T-helper 2 cell treated with Interferon-gamma antibody and Interleukin-4, amounts not matched to agents 100 ng/mL and 5 ng/mL, for 36 hours (primary cell): Measurements from ENCODE around the gene NOXA1. TPM values are rescaled to one million over a fixed set of nuclear protein-coding genes. Genes with fewer than 3 reads are reported as not detected.
"Not testable (repeated sequence)": the region's sequence is repeated elsewhere in the genome, so short reads cannot be mapped to it uniquely, and the experiment has no call there.

Source experiments
- intact Hi-C: fragments of 100-400 bp; cut with micrococcal nuclease; formaldehyde crosslinking; loops from one replicate; pipeline ENCODE4 v1.15.1; 2023
- total RNA-seq: library from RNA; stranded (reverse); gene quantifications from 2 replicates; pipeline ENCODE4 v1.2.3, GENCODE V29; 2022

NOXA1 gene
- total RNA-seq, 1 donor from 2014 or later, result 0.98 TPM

DNA sequence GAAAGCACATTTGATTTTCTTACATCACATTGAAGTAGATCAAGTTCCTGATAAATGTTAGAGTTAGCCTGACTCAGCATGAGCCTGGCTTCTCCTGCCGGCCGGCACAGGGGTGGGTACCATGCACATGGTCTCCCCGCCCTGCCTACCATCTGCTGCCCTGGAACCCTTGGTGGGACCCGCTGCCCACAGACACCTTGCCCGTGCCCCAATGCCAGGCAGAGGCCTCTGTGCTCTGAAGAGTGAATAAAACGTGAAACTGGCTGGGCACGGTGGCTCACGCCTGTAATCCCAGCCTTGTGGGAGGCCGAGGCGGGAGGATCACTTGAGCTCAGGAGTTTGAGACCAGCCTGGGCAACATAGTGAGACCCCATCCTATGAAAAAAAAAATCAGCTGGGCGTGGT is 17.5 kb upstream of the NOXA1 start:
- intact Hi-C loops, result loop anchor here (2.0 kb wide), 1 partner anchor 111 kb away; no protein-coding TSS in a partner anchor

DNA sequence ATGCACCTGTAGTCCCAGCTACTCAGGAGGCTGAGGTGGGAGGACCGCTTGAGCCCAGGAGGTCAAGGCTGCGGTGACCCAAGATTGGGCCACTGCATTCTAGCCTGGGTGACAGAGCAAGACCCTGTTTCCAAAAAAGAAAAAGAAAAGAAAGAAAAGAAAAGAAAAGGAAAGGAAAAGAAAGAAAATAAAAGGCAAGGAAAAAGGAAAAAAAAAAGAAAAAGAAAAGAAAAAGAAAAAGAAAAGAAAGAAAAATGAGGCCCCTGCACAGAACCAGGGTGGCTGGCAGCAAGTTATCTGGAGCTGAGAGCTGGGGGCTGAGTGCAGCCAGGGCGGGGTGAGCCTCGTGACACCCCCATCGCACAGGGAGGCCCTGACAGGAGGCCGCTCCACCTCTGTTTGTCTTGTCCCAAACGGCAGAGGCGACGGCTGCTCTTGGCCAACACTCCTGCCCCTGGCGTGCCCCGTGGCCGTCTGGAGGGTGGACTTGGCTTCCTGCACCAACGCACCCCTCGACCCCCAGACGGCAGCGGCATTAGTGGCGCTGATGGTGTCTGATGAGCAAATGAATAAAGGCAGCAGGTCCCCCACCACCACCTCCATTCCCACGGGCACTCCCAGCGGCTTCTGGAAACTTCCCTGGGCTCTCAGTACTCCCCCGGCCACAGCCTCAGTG is 17.0 kb upstream of the NOXA1 start:
- intact Hi-C loops, result loop anchor here (2.0 kb wide), 1 partner anchor 111 kb away; no protein-coding TSS in a partner anchor

DNA sequence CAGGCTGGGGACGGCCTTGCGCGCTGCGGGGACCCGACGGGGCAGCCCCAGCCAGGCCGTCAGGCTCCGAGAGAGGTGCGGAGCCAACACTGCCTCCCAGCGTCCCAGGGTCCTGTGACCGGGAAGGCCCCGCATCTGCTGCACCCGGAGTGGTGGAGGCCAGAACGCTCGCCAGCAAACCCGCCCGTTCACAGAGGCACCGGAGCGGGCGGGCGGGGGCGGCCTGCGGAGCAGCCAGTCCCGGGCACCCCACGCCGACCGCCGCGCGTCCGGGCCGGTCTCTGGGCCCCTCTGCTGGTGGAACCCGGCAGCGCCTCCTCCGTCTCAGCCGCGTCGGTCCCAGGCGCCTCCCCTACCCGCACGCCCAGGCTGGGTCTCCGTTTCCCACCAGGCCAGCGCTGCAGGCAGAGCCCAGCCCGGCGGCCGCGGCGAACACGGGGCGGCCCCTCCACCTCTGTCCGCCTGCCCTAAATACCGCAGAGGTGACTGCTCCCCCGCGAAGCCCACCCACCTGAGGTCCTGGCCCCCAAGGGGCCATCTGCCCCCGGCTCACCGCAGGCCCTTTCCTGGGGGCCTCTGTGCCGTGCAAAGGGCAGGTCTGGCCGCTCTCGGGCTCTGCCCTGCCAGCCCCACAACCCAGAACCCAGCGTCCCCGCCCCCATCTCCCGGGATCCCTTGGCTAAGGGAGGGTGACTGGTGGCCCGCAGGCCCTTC is 16.2 kb upstream of the NOXA1 start:
- intact Hi-C loops, result loop anchor here (2.0 kb wide), 1 partner anchor 112 kb away; no protein-coding TSS in a partner anchor

DNA sequence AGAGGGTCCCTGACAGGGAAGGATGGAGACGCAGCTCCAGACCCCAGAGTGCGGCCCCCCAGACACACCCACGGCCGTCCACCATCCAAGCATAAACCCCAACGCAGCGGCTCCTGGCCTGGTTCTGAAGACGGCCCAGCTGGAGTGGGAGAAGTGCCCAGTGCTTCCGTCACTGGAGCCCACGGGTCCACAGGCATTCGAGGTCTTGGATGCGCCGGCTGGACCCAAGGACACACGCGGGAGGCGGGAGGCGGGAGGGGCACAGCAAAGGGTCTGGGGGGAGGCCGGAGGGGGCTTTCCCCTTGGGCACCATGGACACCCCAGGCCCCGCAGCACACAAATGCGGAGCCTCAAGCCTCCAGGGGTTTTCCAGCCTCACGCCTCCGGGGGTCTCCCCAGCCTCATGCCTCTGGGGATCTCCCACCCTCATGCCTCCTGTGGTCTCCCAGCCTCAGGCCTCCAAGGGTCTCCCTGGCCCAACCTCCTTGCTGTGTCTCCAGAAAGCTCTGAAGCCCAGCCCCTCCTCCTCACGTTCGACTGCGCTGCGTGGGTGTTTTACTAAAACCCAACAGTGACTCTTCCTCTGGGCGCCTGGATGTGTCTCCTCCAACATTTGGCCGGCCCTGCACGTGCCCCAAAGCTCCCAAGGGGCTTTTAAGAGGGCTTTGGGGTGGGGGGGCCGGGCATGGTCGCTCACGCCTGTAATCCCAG is 15.4 kb upstream of the NOXA1 start:
- intact Hi-C loops, result loop anchor here (2.0 kb wide), 1 partner anchor 113 kb away; no protein-coding TSS in a partner anchor

DNA sequence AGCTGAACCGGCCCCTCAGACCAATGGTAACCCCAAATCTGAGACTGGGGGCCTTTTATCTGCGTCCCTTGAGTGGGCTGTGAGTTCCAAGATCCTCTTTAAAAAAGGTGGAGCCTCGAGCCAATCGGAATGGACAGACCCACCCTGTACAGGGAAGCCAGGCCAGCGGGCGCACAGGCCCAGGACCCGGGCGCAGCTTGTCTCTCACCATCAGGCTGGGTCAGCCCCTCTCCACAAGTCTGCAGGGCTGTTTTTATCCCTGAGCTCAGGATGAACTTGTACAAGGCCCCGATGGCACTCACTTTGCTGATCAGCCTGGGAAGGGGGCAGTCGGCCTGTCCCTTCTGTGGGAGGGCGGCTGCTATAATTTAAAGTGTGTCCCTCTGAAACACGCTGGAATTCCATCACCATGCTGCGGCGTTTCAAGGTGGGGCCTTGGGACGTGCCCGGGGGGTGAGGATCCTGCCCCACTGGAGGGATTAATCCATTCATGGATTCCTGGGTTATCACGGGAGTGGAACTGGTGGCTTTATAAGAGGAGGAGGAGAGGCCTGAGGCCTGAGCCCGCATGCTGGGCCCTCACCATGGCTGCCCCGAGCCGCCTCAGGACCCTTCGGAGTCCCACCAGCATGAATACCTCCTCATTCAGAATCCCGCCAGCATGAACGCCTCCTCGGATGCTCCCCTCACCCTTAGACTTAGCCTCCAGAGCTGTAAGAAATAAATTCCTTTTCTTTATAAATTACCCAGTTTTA is 14.4 kb upstream of the NOXA1 start:
- intact Hi-C loops, result no loop called here

DNA sequence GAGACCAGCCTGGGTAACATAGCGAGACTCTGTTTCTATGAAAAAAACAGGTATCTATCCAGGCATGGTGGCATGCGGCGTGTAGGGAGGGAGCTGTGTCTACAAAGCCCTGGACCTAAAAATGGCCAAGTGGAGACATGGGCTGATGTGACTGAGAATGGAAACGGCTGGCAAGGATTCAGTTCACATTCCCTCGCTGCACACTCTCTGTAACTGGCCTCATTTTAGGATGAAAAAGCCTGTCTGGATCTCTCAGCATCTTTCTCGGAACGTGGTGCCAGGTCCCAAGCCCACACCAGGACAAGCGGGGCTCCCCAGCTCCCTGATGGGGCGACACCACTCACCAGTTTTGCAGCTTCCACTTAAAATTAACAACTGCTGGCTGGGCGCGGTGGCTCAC is 13.7 kb upstream of the NOXA1 start:
- intact Hi-C loops, result no loop called here

DNA sequence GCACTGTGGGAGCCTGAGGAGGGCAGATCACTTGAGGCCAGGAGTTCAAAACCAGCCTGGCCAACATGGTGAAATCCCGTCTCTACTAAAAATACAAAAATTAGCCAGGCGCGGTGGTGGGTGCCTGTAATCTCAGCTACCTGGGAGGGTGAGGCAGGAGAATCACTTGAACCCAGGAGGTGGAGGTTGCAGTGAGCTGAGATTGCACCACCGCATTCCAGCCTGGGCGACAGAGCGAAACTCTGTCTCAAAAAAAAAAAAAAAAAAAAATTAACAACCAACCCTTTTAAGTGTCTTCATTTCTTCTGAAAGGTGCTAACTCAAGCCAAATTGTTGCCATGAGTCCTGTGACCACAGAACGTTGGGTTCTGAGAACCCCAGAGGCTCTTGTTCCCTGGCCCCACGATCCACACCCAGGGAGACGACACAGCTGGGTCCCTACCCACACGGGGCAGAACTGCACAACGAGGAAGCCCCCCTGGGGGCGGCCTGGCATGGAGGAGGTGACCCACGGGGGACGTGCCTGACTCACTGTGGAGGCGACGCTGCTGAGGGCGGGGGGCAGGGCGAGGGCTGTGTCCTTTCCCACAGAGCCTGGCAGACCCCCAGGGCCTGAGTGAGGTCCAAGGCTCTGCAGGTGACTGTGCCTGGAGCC is 12.8 kb upstream of the NOXA1 start:
- intact Hi-C loops, result not testable (repeated sequence)

DNA sequence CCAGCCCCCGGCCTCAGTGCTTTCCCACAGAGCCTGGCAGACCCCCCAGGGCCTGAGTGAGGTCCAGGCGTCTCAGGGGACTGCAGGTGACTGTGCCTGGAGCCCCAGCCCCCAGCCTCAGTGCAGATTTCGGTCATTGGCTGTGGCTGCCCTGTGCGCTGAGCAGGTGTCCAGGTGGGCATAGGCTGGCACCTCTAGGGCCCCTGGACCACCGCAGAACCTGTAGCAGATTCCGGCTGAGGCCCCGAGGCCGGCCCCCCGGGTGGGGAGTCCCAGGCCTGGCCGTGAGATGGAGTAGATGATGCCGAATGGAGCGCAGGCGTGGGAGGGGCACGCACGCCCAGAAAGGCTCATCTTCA is 12.3 kb upstream of the NOXA1 start:
- intact Hi-C loops, result no loop called here

DNA sequence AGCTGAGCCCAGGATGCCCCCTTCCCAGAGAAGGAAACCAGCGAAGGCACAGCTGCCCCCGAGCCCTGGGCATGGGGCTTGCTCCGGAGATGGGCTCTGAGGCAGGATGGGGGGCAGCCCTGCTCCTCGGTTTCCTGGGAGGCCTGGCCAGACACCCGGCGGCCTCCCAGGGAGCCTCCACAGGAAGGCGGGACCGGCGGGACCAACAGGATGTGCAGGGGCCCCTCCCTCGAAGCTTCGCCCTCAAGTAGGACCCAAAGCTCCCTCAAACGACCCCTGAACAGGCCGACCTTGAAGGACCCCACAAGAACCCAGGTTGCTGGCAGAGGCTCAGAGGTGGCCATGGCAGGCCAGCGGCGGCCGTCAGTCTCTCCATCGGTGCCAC is 11.9 kb upstream of the NOXA1 start:
- intact Hi-C loops, result no loop called here

DNA sequence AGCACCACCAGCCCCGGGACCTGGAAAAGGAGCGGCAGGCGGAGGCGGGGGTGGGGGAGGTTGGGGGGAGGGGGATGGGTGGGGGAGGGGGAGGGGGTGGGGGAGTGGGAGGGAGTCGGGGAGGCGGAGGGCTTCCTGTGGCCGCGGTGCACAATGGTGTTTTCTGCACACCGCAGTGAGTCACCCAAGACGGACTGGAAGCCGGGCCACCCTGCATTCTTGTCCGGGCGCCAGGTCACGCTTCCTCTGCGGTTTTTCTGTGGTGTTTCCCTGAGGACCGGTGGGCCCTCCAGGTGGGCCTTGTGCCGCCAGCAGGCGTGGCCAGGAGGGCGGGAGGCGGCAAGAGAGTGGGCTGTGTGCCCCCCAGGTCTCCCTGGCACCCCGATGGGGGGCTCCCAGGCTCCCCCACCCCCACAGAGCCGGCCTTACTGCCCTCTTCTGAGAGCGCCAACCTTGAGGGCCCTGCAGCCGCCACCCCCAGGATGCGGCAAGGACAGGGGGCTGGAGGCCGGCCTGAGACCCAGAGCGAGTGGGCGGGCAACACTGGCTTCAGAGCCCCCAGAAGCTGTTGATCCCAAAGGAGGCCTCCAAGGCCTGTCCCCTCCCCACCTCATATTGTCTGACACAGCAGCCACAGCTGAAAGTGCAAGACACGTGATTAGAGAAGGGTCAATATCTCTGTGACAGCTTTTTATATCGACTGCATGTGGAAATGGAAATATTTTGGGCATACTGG is 11.4 kb upstream of the NOXA1 start:
- intact Hi-C loops, result no loop called here

DNA sequence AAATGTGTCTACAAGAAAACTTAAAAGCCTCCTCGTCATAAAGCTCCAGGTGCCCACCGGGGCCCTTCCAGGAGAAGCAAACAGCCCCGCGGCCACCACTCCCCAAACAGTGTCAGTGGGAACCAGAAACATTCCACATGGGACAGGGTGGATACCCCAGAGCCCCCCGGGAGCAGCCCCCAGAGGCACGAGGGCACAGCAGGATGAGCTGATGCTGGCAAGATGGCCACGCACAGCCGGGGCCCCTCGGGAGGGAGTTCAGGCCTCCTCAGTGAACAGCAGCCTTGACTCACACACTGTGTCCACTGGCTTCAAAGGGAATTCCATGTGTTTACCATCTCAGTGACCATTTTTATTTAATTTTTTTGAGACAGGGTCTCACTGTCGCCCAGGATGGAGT is 10.8 kb upstream of the NOXA1 start:
- intact Hi-C loops, result no loop called here

DNA sequence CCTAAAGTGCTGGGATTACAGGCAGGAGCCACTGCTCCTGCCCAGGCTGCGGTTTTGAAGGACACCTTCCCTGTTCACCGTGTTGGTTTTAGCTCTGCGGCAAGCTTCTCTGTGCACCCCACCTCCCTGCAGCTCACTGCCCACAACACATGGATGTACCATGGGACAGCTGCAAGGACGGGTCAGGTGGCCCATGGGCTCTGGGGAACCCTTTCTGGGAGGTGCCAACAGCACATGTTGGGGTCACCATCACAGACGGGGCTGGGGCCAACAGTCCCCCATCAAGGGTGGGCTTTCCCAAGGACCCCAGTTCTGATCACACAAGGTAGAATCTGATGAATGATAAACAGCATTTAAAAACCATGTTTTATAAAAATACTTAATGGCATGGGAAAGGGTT is 7.7 kb upstream of the NOXA1 start:
- intact Hi-C loops, result no loop called here

DNA sequence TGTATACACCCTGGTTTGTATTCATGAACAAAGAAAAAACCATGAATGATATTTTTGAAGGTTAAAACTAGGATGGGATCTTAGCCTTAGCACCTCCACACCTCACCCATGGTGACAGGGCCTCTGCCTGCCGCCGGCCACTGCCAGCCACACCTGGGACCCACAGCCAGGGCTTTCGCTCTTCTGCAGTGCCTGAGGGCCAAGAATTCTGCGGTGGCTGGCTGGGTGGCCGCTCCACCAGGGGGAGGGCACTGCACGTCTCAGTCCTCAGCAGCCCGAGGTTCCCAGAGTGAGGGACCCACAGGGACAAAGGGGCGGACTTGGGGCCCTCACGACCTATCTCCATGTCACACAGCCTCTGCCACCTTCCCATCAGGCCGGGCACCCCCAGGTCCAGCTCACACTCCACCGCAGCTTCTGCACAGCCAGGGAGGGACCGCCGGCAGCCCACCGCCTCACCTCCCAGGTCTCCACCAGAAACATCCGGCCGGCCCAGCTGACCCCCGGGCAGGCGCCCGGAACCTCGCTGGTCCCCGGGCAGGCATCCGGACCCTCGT is 7.1 kb upstream of the NOXA1 start:
- intact Hi-C loops, result no loop called here

DNA sequence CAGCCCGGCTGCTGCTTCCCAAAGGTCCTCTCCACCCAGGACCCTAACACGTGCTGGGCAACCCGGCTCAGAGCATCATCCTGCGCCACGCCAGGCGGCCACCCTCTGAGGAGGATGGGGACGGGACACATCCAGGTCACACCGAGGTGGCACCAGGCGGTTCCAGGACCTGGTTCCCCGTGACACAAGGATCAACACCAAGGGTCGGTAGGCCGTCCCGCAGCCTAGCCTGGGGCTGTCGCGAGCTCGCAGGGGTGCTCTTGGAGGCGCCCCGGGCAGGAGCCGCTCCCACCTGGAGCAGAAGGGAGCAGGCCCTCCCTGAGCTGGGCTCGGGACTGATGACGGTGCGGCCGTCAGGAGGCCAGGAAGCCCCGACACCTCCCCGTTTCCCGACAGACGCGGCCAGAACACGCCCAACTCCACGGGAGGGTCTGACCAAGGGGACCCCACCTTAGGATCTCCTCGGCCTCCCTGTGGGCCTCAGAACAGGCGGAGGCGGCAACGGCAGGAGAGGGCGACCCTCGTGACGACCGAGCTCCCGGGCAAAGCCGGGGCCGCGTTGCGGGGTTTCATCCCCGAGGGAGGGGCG is 6.5 kb upstream of the NOXA1 start:
- intact Hi-C loops, result no loop called here

DNA sequence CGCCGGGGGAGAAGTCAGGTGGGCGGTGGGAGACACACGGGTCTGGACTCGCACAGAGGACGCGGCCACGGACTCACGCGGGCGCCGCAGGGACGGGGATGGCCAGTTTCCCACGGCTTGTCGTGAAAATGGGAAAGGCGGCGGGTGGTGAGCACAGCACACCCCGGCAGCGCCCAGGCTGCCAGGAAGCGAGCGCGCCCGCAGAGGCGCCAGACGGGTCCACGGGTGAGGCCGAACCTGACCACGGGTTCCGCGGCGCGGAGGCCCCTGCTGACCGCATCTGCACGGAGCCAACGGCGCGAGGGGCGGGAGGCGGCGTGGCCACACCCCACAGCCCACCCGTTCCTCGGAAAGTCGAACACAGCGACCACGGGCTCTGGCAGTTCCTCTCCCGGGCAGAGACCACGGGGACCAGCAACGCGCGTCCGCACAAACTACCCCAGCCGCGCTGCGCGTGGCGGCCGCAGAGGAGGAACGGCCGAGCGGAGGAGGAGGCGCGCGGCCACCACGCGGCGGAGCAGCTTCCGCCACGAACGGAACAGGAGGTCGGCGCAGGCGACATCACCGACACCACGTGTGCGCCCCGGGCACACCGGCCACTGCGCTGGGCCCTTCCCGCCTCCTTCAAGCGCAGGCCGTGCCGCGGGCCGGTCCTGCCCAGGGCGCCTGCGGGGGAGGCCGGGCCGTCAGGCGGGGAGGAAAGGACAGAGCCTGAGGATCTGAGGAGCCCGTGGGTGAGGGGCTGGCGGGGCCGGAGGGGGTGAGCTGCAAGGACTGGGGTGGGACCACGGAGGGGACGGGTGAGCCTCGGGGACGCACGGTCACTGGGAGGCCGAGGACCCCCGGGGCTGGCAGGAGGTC is 5.8 kb upstream of the NOXA1 start:
- intact Hi-C loops, result no loop called here

DNA sequence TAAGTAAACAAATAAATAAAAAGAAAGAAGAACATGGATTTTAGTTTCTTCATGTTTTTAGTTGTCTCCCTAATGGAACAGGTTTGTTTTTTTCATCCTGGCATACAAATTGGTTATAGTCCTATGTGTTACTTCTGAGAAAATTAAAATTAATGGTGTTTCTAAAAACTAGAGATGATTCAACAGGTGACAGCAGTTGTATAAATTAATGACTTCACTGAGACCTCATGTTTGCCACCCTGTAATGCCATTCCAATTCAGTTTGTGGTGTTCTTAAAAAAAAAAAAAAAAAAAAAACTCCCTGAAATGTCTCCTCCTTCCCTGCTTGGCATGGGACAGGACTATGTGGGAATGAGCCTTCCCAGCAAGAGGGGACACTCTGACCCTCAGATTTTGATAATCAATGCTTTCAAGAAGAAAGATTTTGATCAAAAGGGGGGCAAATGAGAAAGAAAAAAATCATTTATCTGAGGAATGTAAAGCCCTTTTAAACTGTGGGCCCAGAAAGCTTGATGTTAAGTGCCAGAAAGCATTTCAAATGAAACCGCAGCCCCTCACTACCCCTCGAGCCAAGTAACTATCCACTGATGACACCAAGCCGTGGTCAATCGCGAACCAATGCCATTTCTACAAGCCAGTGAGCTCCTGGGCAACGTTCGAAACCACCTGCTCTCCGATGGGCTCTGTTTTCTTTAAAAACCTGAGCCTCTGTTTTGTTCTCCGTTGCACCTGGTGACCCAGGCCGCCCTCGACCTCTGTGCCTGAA is 1.2 kb upstream of the NOXA1 start:
- intact Hi-C loops, result loop anchor here (2.0 to 10.0 kb wide), 2 partner anchors 39 to 1177 kb away; partner anchors contain the start of gene QSOX2

DNA sequence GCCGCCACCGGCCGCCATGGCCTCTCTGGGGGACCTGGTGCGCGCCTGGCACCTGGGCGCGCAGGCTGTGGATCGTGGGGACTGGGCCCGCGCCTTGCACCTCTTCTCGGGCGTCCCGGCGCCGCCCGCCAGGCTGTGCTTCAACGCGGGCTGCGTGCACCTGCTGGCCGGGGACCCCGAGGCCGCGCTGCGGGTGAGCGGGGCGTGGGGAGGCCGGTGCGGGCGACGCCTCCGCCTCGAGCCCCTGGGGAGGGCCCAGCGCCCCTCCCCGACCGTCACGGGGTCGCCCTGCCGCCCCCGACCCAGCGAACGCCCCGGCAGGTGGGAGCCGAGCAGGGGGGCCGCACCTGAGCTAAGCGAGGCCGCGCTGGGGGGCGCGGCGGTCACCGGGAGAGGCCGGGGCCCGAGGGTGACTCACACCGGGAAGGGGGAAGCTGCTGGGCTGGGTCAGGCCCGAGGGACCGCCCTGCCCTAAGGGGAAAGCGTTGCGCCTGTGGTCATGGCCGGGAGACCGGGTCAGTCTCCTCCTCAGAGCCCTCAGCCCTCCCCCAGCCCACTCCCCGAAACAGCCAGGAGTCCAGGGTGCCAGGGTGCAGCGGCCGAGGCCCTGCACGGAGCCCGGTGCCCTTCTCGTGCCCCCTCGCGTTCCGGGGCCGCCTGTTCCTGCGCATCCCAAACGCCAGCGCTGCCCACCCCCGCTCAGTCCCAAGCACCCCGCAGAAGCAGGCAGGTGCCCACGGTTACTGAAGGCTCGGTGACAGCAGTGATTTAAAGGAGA is 510 bp downstream of the NOXA1 start:
- intact Hi-C loops, result loop anchor here (1.0 to 10.0 kb wide), 4 partner anchors 22 to 1179 kb away; partner anchors contain the start of genes ARRDC1 and QSOX2
